ENCODE results near the gene ACSS1.

Gene ACSS1

DNA sequence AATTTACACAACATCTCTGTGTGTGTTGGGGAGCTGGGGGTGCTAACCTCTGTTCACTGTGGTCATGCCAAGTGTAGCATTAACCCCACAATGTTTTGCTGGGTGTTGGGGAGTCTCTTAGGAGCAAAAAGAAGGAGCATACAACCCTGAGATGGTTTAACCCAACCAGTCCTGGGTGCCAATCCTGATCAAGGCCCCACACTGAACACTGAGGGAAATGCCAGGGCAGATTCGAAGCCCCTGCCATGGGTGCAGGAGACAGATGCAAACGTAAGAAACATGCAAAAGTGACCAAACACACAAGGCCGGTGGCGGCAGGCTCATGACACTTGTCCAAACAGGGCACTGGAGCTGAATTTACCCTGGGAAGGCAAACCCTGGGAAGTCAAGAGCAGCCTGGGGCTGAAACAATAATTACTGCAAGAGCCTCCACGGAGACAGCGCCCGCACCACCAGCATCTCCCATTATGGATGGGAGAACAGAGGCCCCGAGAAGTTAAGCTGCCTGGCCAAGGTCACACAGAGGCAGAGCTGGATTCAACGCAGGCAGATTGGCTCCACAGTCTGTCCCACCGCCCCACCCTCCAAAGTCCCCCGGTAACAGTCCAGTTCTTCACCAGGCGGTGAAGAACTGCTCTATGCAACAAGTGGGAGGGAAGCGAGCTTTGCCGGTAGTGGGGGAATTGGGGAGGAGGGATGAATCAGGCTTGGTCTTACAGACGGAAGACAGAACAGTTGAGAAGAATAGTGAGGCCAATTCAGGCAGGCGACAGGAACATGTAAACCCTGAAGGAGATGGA, 8.5 kb downstream of the ACSS1 start:
- peaks cover 22% of the 10 kb centered on the region for H3K36me3 ChIP-seq (ENCODE audit: control insufficient read depth, insufficient read depth, low read length, severe bottlenecking)
- H3K4me1 ChIP-seq (ENCODE audit: control insufficient read depth, insufficient read depth, low read length), result peaks cover 51% of the 10 kb centered on the region
- no peak overlapping the region for H3K9ac ChIP-seq (ENCODE audit: low read length)
- H3K27me3 ChIP-seq (replicated peaks; ENCODE audit: control insufficient read depth, insufficient read depth, low read length), result peaks cover 8% of the 10 kb centered on the region
- no peak for DNase-seq (ENCODE audit: low read depth)
- no peak overlapping the region for H3K4me3 ChIP-seq (ENCODE audit: low read length)
- H3K9me3 ChIP-seq (ENCODE audit: control insufficient read depth, low read length), result no peaks in the 10 kb centered on the region

DNA sequence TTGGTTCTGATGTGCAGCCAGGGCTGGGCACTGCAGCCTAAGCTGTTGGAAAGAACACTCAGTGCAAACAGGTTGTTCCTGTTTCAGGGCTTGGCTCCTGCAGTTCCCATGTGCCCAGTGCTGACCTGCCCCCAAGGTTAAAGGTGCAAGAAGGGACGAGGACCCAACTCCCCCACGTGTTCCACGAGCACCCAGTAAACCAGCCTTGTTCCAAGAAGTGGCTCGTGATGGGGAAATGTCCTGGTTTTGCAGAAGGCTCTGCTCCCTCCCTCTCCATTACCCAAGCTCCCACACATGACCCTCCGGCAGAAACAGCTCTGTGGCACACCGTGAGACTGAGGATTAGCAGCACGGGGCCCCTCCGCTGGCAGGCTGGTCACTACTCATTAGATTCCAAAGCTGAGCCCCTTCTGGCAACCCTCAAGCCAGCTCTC, 9.4 kb downstream of the ACSS1 start:
- H3K9ac ChIP-seq (ENCODE audit: low read length), result no peak overlapping the region
- H3K36me3 ChIP-seq (ENCODE audit: control insufficient read depth, insufficient read depth, low read length, severe bottlenecking), result peaks cover 22% of the 10 kb centered on the region
- no peak overlapping the region for H3K4me3 ChIP-seq (ENCODE audit: low read length)
- peaks cover 42% of the 10 kb centered on the region for H3K4me1 ChIP-seq (ENCODE audit: control insufficient read depth, insufficient read depth, low read length)
- DNase-seq (ENCODE audit: low read depth), result no peak
- H3K27me3 ChIP-seq (replicated peaks; ENCODE audit: control insufficient read depth, insufficient read depth, low read length), result peaks cover 8% of the 10 kb centered on the region
- no peaks in the 10 kb centered on the region for H3K9me3 ChIP-seq (ENCODE audit: control insufficient read depth, low read length)

DNA sequence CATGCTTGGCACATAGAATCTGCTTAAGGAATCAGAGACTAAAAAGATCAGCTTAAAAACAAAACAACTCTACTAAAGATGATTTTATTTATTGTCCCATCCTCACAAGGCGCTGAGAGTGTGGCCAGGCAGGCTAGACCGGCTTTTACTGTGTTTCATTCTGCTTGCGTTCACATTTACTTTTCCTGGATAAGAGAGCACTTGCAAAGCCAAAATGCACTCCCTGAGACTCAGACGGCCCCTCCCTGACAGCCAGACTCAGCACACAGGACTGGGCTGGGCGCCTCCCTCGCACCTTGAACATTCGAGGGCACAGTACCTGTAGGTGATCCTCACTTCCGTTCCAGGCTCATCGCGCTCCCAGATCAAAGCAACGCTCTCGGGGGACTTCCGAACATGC, 10.2 kb downstream of the ACSS1 start:
- Histone ChIP-seq H3K9ac (ENCODE audit: low read length) (no peak overlapping the region), H3K27me3 (replicated peaks; ENCODE audit: control insufficient read depth, insufficient read depth, low read length) (peaks cover 8% of the 10 kb centered on the region), H3K4me1 (ENCODE audit: control insufficient read depth, insufficient read depth, low read length) (peaks cover 34% of the 10 kb centered on the region), H3K4me3 (ENCODE audit: low read length) (no peak overlapping the region), H3K9me3 (ENCODE audit: control insufficient read depth, low read length) (no peaks in the 10 kb centered on the region), H3K36me3 (ENCODE audit: control insufficient read depth, insufficient read depth, low read length, severe bottlenecking) (peaks cover 22% of the 10 kb centered on the region)
- no peak for DNase-seq (ENCODE audit: low read depth)

GRCh38 chr20:25046736-25047666, 10.9 kb downstream of the ACSS1 start:
- peaks cover 22% of the 10 kb centered on the region for H3K36me3 ChIP-seq (ENCODE audit: control insufficient read depth, insufficient read depth, low read length, severe bottlenecking)
- peaks cover 27% of the 10 kb centered on the region for H3K4me1 ChIP-seq (ENCODE audit: control insufficient read depth, insufficient read depth, low read length)
- DNase-seq (ENCODE audit: low read depth), result no peak
- H3K27me3 ChIP-seq (replicated peaks; ENCODE audit: control insufficient read depth, insufficient read depth, low read length), result peaks cover 8% of the 10 kb centered on the region
- H3K4me3 ChIP-seq (ENCODE audit: low read length), result no peak overlapping the region
- H3K9ac ChIP-seq (ENCODE audit: low read length), result no peak overlapping the region
- H3K9me3 ChIP-seq (ENCODE audit: control insufficient read depth, low read length), result no peaks in the 10 kb centered on the region

- Histone ChIP-seq H3K9ac (ENCODE audit: low read length) (no peak overlapping the region), H3K9me3 (ENCODE audit: control insufficient read depth, low read length) (no peaks in the 10 kb centered on the region), H3K4me3 (ENCODE audit: low read length) (no peak overlapping the region), H3K27me3 (replicated peaks; ENCODE audit: control insufficient read depth, insufficient read depth, low read length) (peaks cover 8% of the 10 kb centered on the region), H3K36me3 (ENCODE audit: control insufficient read depth, insufficient read depth, low read length, severe bottlenecking) (peaks cover 22% of the 10 kb centered on the region), H3K4me1 (ENCODE audit: control insufficient read depth, insufficient read depth, low read length) (peaks cover 19% of the 10 kb centered on the region)
- no peak for DNase-seq (ENCODE audit: low read depth)
These were observed 11.7 kb downstream of the ACSS1 start for GRCh38 chr20:25046181-25046641.

DNA sequence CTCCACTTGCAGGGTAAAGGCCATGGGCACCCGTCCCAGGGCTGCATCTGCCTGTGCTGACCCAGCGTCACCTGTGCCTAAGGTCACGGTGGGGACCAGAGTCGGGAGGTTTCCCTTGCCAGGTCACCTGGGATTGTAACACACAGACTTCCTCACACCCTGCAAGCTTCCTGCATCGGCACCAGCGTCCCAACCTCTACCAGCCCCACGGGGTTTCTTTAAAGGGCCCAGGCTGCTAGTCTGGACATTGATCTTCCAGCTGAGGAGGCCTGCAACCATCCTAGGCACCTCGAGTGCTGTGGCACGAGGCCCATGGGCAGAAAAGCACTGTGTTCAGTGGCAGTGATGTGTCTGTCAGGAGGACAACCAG, 12.6 kb downstream of the ACSS1 start:
- Histone ChIP-seq H3K36me3 (ENCODE audit: control insufficient read depth, insufficient read depth, low read length, severe bottlenecking) (peaks cover 22% of the 10 kb centered on the region), H3K9ac (ENCODE audit: low read length) (no peak overlapping the region), H3K27me3 (replicated peaks; ENCODE audit: control insufficient read depth, insufficient read depth, low read length) (peaks cover 8% of the 10 kb centered on the region), H3K4me3 (ENCODE audit: low read length) (no peak overlapping the region), H3K9me3 (ENCODE audit: control insufficient read depth, low read length) (no peaks in the 10 kb centered on the region), H3K4me1 (ENCODE audit: control insufficient read depth, insufficient read depth, low read length) (peaks cover 21% of the 10 kb centered on the region)
- no peak for DNase-seq (ENCODE audit: low read depth)

- H3K4me3 ChIP-seq (ENCODE audit: low read length), result no peak overlapping the region
- H3K9me3 ChIP-seq (ENCODE audit: control insufficient read depth, low read length), result no peaks in the 10 kb centered on the region
- peaks cover 8% of the 10 kb centered on the region for H3K27me3 ChIP-seq (replicated peaks; ENCODE audit: control insufficient read depth, insufficient read depth, low read length)
- peaks cover 22% of the 10 kb centered on the region for H3K36me3 ChIP-seq (ENCODE audit: control insufficient read depth, insufficient read depth, low read length, severe bottlenecking)
- H3K9ac ChIP-seq (ENCODE audit: low read length), result no peak overlapping the region
- H3K4me1 ChIP-seq (ENCODE audit: control insufficient read depth, insufficient read depth, low read length), result peaks cover 27% of the 10 kb centered on the region
- no peak for DNase-seq (ENCODE audit: low read depth)
These were observed 13.1 kb downstream of the ACSS1 start for GRCh38 chr20:25044660-25045342.

- Histone ChIP-seq H3K9me3 (ENCODE audit: control insufficient read depth, low read length) (no peaks in the 10 kb centered on the region), H3K9ac (ENCODE audit: low read length) (no peak overlapping the region), H3K27me3 (replicated peaks; ENCODE audit: control insufficient read depth, insufficient read depth, low read length) (peaks cover 8% of the 10 kb centered on the region), H3K4me3 (ENCODE audit: low read length) (no peak overlapping the region), H3K4me1 (ENCODE audit: control insufficient read depth, insufficient read depth, low read length) (peaks cover 31% of the 10 kb centered on the region), H3K36me3 (ENCODE audit: control insufficient read depth, insufficient read depth, low read length, severe bottlenecking) (peaks cover 22% of the 10 kb centered on the region)
- DNase-seq (ENCODE audit: low read depth), result no peak
These were observed 13.7 kb downstream of the ACSS1 start for GRCh38 chr20:25044261-25044560.

- Histone ChIP-seq H3K4me1 (ENCODE audit: control insufficient read depth, insufficient read depth, low read length) (peaks cover 31% of the 10 kb centered on the region), H3K9me3 (ENCODE audit: control insufficient read depth, low read length) (no peaks in the 10 kb centered on the region), H3K4me3 (ENCODE audit: low read length) (no peak overlapping the region), H3K36me3 (ENCODE audit: control insufficient read depth, insufficient read depth, low read length, severe bottlenecking) (peaks cover 22% of the 10 kb centered on the region), H3K9ac (ENCODE audit: low read length) (no peak overlapping the region), H3K27me3 (replicated peaks; ENCODE audit: control insufficient read depth, insufficient read depth, low read length) (peaks cover 8% of the 10 kb centered on the region)
- no peak for DNase-seq (ENCODE audit: low read depth)
These were observed 14.3 kb downstream of the ACSS1 start for GRCh38 chr20:25043499-25044260.

DNA sequence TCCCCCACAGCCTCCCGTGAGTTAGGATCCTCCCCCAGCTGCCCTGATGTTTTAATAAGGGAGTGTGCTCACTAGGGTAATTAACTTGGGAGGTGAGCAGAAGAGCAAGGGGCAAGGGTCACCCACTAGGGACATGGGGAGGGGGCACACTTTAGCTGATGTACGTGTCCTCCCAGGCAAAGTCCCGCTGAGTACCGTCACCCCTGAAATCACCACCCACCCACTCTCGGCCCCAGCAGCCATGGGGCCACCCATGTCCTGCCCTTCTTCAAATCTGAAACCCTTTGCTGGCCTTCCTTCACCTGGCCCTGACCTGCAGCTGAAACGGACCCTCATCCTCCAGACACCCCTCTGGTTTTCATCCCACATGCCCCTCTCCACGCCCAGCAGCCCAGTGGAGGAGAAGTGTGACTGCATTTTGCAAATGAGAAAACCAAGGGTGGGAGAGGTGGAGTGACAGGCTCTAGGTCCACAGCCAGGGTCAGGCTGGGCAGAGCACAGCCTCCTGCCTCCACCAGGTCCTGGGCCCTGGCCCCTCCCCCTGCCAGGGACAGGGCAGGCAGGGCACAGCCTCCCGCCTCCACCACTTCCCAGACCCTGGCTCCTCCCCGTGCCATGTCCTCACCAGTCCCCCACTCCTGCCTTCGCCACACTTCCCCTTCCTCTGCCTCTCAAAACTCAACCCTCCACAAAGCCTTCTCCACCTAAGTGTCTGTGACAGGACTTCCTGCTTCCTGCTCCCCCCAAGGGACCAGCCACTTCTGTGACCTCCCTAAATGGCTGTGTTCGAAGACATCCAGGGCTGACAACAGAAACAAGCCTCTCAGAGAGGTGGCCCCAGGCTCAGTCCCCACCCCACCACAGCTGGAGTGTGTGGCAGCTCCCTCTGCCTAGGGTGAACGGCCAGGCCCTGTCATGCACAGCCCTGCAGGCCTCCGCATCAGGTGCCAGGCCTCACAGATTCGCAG, 15.1 kb downstream of the ACSS1 start:
- H3K9me3 ChIP-seq (ENCODE audit: control insufficient read depth, low read length), result no peaks in the 10 kb centered on the region
- H3K4me1 ChIP-seq (ENCODE audit: control insufficient read depth, insufficient read depth, low read length), result peaks cover 39% of the 10 kb centered on the region
- H3K9ac ChIP-seq (ENCODE audit: low read length), result no peak overlapping the region
- no peak for DNase-seq (ENCODE audit: low read depth)
- peaks cover 22% of the 10 kb centered on the region for H3K36me3 ChIP-seq (ENCODE audit: control insufficient read depth, insufficient read depth, low read length, severe bottlenecking)
- no peak overlapping the region for H3K4me3 ChIP-seq (ENCODE audit: low read length)
- H3K27me3 ChIP-seq (replicated peaks; ENCODE audit: control insufficient read depth, insufficient read depth, low read length), result peaks cover 5% of the 10 kb centered on the region
